ENCODE results near the gene ACP7.
"Not testable (repeated sequence)": the region's sequence is repeated elsewhere in the genome, so short reads cannot be mapped to it uniquely, and the experiment has no call there.

ACP7 gene

GRCh38 chr19:39083983-39084731, at the start of gene ACP7:
Gene ACP7, plus strand, starts transcription at chr19:39084368. Its CDS starts 902 bp downstream, at chr19:39085270.
- no peak for DNase-seq

- DNase-seq: no peak
These were observed 47.6 kb upstream of the ACP7 start for GRCh38 chr19:39036581-39036980.

- no peak for DNase-seq
These were observed 47.0 kb upstream of the ACP7 start for GRCh38 chr19:39037194-39037593.

GRCh38 chr19:39038098-39038497, 46.1 kb upstream of the ACP7 start:
- DNase-seq: no peak

GRCh38 chr19:39045506-39045905, 38.7 kb upstream of the ACP7 start:
- DNase-seq: no peak

- DNase-seq: no peak
These were observed 37.9 kb upstream of the ACP7 start for GRCh38 chr19:39046037-39046821.

- no peak for DNase-seq
These were observed 37.1 kb upstream of the ACP7 start for GRCh38 chr19:39047073-39047472.

- peak; percentile 5 for DNase-seq
These were observed 31.9 kb upstream of the ACP7 start for GRCh38 chr19:39052243-39052746.

GRCh38 chr19:39052846-39053245, 31.3 kb upstream of the ACP7 start:
- DNase-seq: no peak

- no peak for DNase-seq
These were observed 30.7 kb upstream of the ACP7 start for GRCh38 chr19:39053276-39054090.

- DNase-seq: no peak
These were observed 30.1 kb upstream of the ACP7 start for GRCh38 chr19:39054091-39054470.

- no peak for DNase-seq
These were observed 26.6 kb upstream of the ACP7 start for GRCh38 chr19:39057615-39058014.

GRCh38 chr19:39059302-39059701, 24.9 kb upstream of the ACP7 start:
- DNase-seq: no peak

- DNase-seq: no peak
These were observed 24.0 kb upstream of the ACP7 start for GRCh38 chr19:39060171-39060570.

GRCh38 chr19:39064405-39064804, 19.8 kb upstream of the ACP7 start:
- DNase-seq: no peak

- DNase-seq: no peak
These were observed 18.2 kb upstream of the ACP7 start for GRCh38 chr19:39065928-39066327.

GRCh38 chr19:39067104-39067503, 17.1 kb upstream of the ACP7 start:
- no peak for DNase-seq

GRCh38 chr19:39068259-39068658, 15.9 kb upstream of the ACP7 start:
- DNase-seq: not testable (repeated sequence)

- DNase-seq: no peak
These were observed 13.3 kb upstream of the ACP7 start for GRCh38 chr19:39070888-39071287.

- no peak for DNase-seq
These were observed 9.9 kb upstream of the ACP7 start for GRCh38 chr19:39074205-39074692.

GRCh38 chr19:39074942-39075341, 9.2 kb upstream of the ACP7 start:
- DNase-seq: no peak

GRCh38 chr19:39077323-39077722, 6.8 kb upstream of the ACP7 start:
- DNase-seq: no peak
